Measurements from ENCODE around the gene SAP25. TPM values are rescaled to one million over a fixed set of nuclear protein-coding genes. Genes with fewer than 3 reads are reported as not detected.

Gene SAP25
- total and polyA plus RNA-seq, 7 donors: 0.71 to 7.2 (median 2.2) TPM; not detected in 3

DNA sequence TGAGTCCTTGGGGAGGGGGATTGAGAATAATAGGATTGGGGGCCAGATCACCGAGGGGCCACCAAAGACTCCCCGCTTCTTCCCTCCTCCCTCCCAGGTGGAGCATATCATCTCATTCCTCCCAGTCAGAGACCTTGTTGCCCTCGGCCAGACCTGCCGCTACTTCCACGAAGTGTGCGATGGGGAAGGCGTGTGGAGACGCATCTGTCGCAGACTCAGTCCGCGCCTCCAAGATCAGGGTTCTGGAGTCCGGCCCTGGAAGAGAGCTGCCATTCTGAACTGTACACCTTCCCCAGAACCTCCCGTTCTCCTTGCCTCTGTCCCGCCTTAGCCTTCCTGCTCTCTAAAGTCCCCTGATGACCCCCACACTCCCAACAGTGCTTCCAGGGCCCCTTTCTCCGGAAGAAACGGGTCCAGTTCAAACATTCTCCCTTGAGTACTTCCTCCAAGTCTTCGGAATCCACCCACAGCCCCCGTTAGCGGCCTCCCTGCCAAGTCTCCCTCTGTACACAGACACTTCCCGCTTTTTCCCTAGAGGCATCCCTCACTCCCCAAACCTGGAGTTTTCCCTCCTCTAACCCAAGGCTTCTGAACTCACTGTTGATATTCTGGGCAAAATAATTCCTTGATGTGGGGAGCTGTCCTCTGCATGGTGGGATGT, 16.5 kb upstream of the SAP25 start:
- intact Hi-C loops (cut with DNase I): no loop called here
- DNase-seq: peak; percentile 80
- Histone ChIP-seq H3K27ac (peak overlapping the region; percentile 7 to 60 (median 30)), H3K9me3 (no peaks in the 10 kb centered on the region), H3K4me1 (peaks cover 0 to 15% (median 10%) of the 10 kb centered on the region in 4 donors), H3K36me3 (no peaks in the 10 kb centered on the region), H3K27me3 (peaks cover 0 to 26% (median 0%) of the 10 kb centered on the region in 3 donors), H3K4me3 (peak overlapping the region in 3 of 4 donors; percentile 3 to 21 (median 14))
- TF ChIP-seq EP300 (IDR thresholded peaks at IDR 0.05): no peak
- TF ChIP-seq POLR2AphosphoS5 (IDR thresholded peaks at IDR 0.05): no peak
- TF ChIP-seq, protein P1, sequence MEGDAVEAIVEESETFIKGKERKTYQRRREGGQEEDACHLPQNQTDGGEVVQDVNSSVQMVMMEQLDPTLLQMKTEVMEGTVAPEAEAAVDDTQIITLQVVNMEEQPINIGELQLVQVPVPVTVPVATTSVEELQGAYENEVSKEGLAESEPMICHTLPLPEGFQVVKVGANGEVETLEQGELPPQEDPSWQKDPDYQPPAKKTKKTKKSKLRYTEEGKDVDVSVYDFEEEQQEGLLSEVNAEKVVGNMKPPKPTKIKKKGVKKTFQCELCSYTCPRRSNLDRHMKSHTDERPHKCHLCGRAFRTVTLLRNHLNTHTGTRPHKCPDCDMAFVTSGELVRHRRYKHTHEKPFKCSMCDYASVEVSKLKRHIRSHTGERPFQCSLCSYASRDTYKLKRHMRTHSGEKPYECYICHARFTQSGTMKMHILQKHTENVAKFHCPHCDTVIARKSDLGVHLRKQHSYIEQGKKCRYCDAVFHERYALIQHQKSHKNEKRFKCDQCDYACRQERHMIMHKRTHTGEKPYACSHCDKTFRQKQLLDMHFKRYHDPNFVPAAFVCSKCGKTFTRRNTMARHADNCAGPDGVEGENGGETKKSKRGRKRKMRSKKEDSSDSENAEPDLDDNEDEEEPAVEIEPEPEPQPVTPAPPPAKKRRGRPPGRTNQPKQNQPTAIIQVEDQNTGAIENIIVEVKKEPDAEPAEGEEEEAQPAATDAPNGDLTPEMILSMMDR (IDR thresholded peaks at IDR 0.05): no peak
- no peak for TF ChIP-seq POLR2A (IDR thresholded peaks at IDR 0.05)
- 47 to 61% methylated on average over 20 of the region's 20 CpGs for WGBS, 2 donors

DNA sequence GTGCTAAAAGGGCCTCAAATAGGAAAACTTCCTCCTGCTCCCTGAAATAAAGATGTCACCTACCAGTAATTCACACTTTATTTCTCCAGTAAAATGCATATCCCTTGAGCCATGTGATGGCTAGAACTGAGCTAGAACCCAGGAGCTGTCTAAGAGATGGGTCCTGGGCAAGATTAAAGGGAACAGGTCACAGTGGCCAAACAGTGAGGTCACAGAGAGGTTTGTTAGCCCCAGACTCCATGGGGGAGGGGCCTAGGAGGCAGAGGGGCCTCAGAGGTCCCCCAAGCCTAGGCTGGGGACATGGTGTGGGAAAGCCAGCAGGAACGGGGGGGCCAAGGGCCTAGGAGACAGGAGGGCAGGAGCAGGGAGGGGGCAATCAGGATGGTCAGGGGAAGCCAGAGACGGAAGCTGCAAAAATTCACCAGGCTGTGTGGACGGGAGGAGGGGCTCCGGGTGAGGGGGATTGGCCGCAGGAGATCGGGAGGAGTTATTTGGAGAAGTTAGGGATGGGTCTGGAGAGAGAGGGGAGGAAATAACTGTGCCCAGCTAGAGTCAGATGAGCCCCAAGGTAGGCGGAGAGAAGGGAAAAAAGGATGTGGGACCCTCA, 15.7 kb upstream of the SAP25 start:
- peak; percentile 62 for DNase-seq
- no peaks in the 10 kb centered on the region for H3K9me3 ChIP-seq
- intact Hi-C loops (cut with DNase I): loop anchor here (10.0 kb wide), 1 partner anchor 265 kb away; the partner anchor contains the start of gene SLC12A9
- peak overlapping the region in 3 of 4 donors; percentile 7 to 39 (median 22) for H3K27ac ChIP-seq
- H3K4me1 ChIP-seq: peaks cover 0 to 23% (median 18%) of the 10 kb centered on the region in 4 donors
- H3K27me3 ChIP-seq: peaks cover 0 to 26% (median 0%) of the 10 kb centered on the region in 3 donors
- 58 to 72% methylated on average over 7 of the region's 7 CpGs for WGBS, 2 donors
- peak overlapping the region in 2 of 4 donors; percentile 3 to 21 for H3K4me3 ChIP-seq
- no peak for TF ChIP-seq POLR2A (IDR thresholded peaks at IDR 0.05)
- no peak for TF ChIP-seq POLR2AphosphoS5 (IDR thresholded peaks at IDR 0.05)
- TF ChIP-seq, protein P1 (IDR thresholded peaks at IDR 0.05): no peak
- TF ChIP-seq EP300 (IDR thresholded peaks at IDR 0.05): no peak
- no peaks in the 10 kb centered on the region for H3K36me3 ChIP-seq

DNA sequence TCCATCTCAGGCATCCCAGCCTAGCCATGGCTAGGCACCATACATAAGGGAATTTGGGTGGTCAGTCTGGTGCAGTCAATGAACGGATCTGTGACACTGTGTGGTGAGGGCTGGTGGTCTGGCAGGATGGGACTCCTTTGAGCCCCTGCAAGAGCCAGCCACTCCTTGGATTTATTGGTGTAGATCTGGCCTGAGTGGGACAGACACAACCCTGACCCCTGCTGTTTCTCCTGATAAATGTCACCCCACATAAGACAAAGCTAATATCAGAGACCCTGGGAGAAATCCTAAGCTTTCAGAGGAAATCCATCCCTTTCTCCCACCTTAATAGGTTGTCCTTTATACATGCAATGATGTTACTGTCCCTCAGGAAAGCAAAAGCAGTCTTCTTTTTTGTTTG, 14.7 kb upstream of the SAP25 start:
- peaks cover 0 to 33% (median 26%) of the 10 kb centered on the region in 4 donors for H3K4me1 ChIP-seq
- no peaks in the 10 kb centered on the region for H3K36me3 ChIP-seq
- 81 to 87% methylated on average over 1 of the region's 1 CpG for WGBS, 2 donors
- no peak overlapping the region for H3K27ac ChIP-seq
- TF ChIP-seq POLR2AphosphoS5 (IDR thresholded peaks at IDR 0.05): no peak
- no peak for TF ChIP-seq EP300 (IDR thresholded peaks at IDR 0.05)
- TF ChIP-seq, protein P1 (IDR thresholded peaks at IDR 0.05): peak in 1 of 4 experiments; percentile 15
- no peak for TF ChIP-seq POLR2A (IDR thresholded peaks at IDR 0.05)
- H3K9me3 ChIP-seq: no peaks in the 10 kb centered on the region
- no peak overlapping the region for H3K4me3 ChIP-seq
- no peak for DNase-seq
- peaks cover 0 to 26% (median 0%) of the 10 kb centered on the region in 3 donors for H3K27me3 ChIP-seq
- intact Hi-C loops (cut with DNase I): loop anchor here (10.0 kb wide), 1 partner anchor 266 kb away; the partner anchor contains the start of gene SLC12A9

DNA sequence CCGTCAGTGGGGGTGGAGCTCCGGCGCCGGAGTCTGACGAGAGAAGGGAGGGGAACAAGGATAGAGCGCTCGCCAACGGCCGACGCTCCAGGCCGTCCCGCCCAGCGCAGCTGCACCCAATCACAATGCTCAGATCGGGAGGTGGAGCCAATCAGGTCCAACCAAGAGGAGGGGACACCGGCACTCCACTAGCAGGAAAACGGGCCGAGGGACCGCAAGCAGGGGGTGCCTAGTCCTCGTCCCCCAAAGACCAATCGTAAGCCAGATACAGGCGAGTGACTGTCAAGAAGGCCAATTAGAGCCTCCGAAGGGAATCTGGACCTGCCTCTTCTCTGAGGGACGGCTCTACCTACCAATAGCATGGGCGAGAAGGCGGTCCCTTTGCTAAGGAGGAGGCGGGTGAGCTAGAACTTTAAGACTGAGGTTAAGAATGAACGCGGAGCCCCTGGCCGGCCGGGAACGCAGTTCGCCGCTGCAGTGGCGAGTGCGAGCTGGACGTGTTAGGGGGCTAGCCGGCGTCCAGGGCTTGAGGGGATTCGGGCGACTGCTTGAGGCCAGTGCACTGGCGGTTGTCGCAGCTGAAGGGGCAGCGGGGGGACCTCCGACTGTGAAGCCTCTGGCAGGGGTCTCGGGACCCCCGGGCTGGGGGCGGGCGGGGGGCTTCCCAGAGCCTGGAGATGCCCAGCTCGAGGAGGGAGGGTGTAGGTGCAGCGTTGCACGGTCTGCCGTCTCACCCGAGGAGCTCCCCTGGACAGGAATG, 12.7 kb upstream of the SAP25 start, which contains the start of gene FBXO24:
FBXO24 (plus strand) TSS at position 63 of the 760 bp plus-strand sequence; CDS start at position 361, 298 bp downstream.
- Histone ChIP-seq H3K9me3 (no peaks in the 10 kb centered on the region), H3K36me3 (peaks cover 7 to 18% (median 11%) of the 10 kb centered on the region in 4 donors), H3K4me1 (peaks cover 0 to 44% (median 35%) of the 10 kb centered on the region in 4 donors), H3K27ac (peak within 1 kb of the TSS; percentile 91 to 96 (median 94)), H3K4me3 (peak within 1 kb of the TSS; percentile 90 to 99 (median 94)), H3K27me3 (peaks cover 0 to 11% (median 0%) of the 10 kb centered on the region in 3 donors)
- intact Hi-C loops (cut with DNase I): loop anchor here (1.0 to 10.0 kb wide), 3 partner anchors 18 to 268 kb away; partner anchors contain the start of gene SLC12A9
- TF ChIP-seq EP300 (IDR thresholded peaks at IDR 0.05): no peak
- peak; percentile 17 to 31 for TF ChIP-seq POLR2A (IDR thresholded peaks at IDR 0.05)
- TF ChIP-seq POLR2AphosphoS5 (IDR thresholded peaks at IDR 0.05): peak; percentile 47 to 76 (median 62)
- TF ChIP-seq, protein P1 (IDR thresholded peaks at IDR 0.05): no peak
- DNase-seq: peak; percentile 100
- WGBS, 2 donors: 0% methylated on average over 53 of the region's 53 CpGs

All from sigmoid colon (tissue), 7 donors.